SK-N-SH (cell line): ENCODE measurements around the gene SEZ6. TPM values are rescaled to one million over a fixed set of nuclear protein-coding genes. Genes with fewer than 3 reads are reported as not detected.

ENCODE experiments used
- CTCF ChIA-PET: fragments of 300-600, 350-600 bp; formaldehyde crosslinking; extraction: SDS; loops from one replicate; lab custom pipeline; 2021; lab: Yijun Ruan, JAX
- POLR2A ChIA-PET: fragments of 350-600 bp; sonication (Branson Sonifier 250); formaldehyde crosslinking; extraction: SDS; loops from one replicate; lab custom pipeline; 2020; ENCODE audit warnings: antibody characterized with exemption, inconsistent platforms; lab: Yijun Ruan, JAX
- DNase-seq: peaks from one replicate; pipeline ENCODE4 v3.0.0; 2012
- H2AFZ ChIP-seq: fragments of 200-600 bp; sonication (generic); 2 replicates; pipeline ENCODE4 v1.8.1; 2016; ENCODE audit warnings: antibody characterized with exemption, mild to moderate bottlenecking, low read depth
- H3F3A ChIP-seq: fragments of 200-600 bp; sonication (generic); replicated peaks from 2 replicates; pipeline ENCODE3; 2016; ENCODE audit warnings: antibody characterized with exemption, mild to moderate bottlenecking; ENCODE audit not compliant: insufficient read depth
- H3K27ac ChIP-seq, 2 experiments: fragments of 200-500 bp in 1 of 2; fragments of 200-600 bp in 1 of 2; sonication (Bioruptor generic) in 1 of 2; sonication (generic), shearing (Covaris generic) in 1 of 2; 2 replicates each; pipeline versions ENCODE4 v1.5.1 to v1.6.1; 2014 to 2016; ENCODE audit warnings: low read depth in 2 of 2, inconsistent platforms in 1 of 2, low read length in 1 of 2, mild to moderate bottlenecking in 1 of 2, mixed read lengths in 1 of 2
- H3K27me3 ChIP-seq: fragments of 200-600 bp; sonication (generic), shearing (Covaris generic); 2 replicates; pipeline ENCODE4 v1.6.1; 2016; ENCODE audit warnings: mixed run types; ENCODE audit not compliant: insufficient read depth
- H3K36me3 ChIP-seq, 2 experiments: fragments of 200-500 bp in 1 of 2; fragments of 200-600 bp in 1 of 2; sonication (Bioruptor generic) in 1 of 2; sonication (generic) in 1 of 2; replicated peaks in 1 of 2; 2 replicates each; pipeline versions ENCODE3 to v1.5.1; 2014 to 2016; ENCODE audit warnings: low read length in 1 of 2, mild to moderate bottlenecking in 1 of 2; ENCODE audit not compliant: insufficient read depth in 2 of 2, control insufficient read depth in 1 of 2
- H3K4me1 ChIP-seq, 2 experiments: fragments of 200-500 bp in 1 of 2; fragments of 200-600 bp in 1 of 2; sonication (Bioruptor generic) in 1 of 2; sonication (generic), shearing (Covaris generic) in 1 of 2; 2 replicates each; pipeline versions ENCODE4 v1.5.1 to v1.6.1; 2014 to 2016; ENCODE audit warnings: low read depth in 1 of 2, low read length in 1 of 2, mixed run types in 1 of 2; ENCODE audit not compliant: insufficient read depth in 2 of 2, control insufficient read depth in 1 of 2
- H3K4me2 ChIP-seq: fragments of 200-600 bp; sonication (generic), shearing (Covaris generic); 2 replicates; pipeline ENCODE4 v1.6.1; 2017; ENCODE audit warnings: mixed run types
- H3K4me3 ChIP-seq, 2 experiments: fragments of 200-500 bp in 1 of 2; fragments of 200-600 bp in 1 of 2; sonication (Bioruptor generic) in 1 of 2; sonication (generic), shearing (Covaris generic) in 1 of 2; 2 replicates each; pipeline versions ENCODE4 v1.5.1 to v1.8.1; 2014 to 2016; ENCODE audit warnings: low read depth in 2 of 2, inconsistent platforms in 1 of 2, low read length in 1 of 2, mild to moderate bottlenecking in 1 of 2, mixed read lengths in 1 of 2, moderate library complexity in 1 of 2
- H3K79me2 ChIP-seq: fragments of 200-600 bp; sonication (generic); 2 replicates; pipeline ENCODE4 v1.8.1; 2017; ENCODE audit warnings: mild to moderate bottlenecking; ENCODE audit not compliant: insufficient read depth
- H3K9ac ChIP-seq: fragments of 200-600 bp; sonication (generic); 2 replicates; pipeline ENCODE4 v1.6.1; 2017; ENCODE audit warnings: mixed run types
- H3K9me2 ChIP-seq: fragments of 200-600 bp; sonication (generic); 2 replicates; pipeline ENCODE4 v1.6.1; 2017; ENCODE audit warnings: mixed run types
- H3K9me3 ChIP-seq: fragments of 200-600 bp; sonication (generic); 2 replicates; pipeline ENCODE4 v1.6.1; 2017; ENCODE audit warnings: mixed run types, mild to moderate bottlenecking, moderate library complexity
- H4K20me1 ChIP-seq: fragments of 200-600 bp; sonication (generic); 2 replicates; pipeline ENCODE4 v1.6.1; 2017; ENCODE audit warnings: mild to moderate bottlenecking, mixed run types; ENCODE audit not compliant: insufficient read depth
- CHD2 ChIP-seq: fragments of 150-350 bp; IDR thresholded peaks from 2 replicates; pipeline ENCODE4 v1.6.1; 2018; ENCODE audit warnings: low read length; ENCODE audit not compliant: partially characterized antibody
- ELF1 ChIP-seq: IDR thresholded peaks from 2 replicates; pipeline ENCODE4 v1.4.0; 2012
- EP300 ChIP-seq, 2 experiments: IDR thresholded peaks; 2 replicates each; pipeline versions ENCODE4 v1.4.0 to v1.6.1; 2012; ENCODE audit warnings: borderline replicate concordance in 1 of 2, low read depth in 1 of 2, low read length in 1 of 2
- FOSL2 ChIP-seq: IDR thresholded peaks from 2 replicates; pipeline ENCODE4 v1.4.0; 2012; ENCODE audit warnings: low read depth, mild to moderate bottlenecking, moderate library complexity, borderline replicate concordance
- GATA2 ChIP-seq: sonication (generic); formaldehyde crosslinking; IDR thresholded peaks from 2 replicates; pipeline ENCODE4 v1.5.0; 2020; ENCODE audit warnings: mild to moderate bottlenecking, missing genetic modification reagents
- MAX ChIP-seq: IDR thresholded peaks from 2 replicates; pipeline ENCODE4 v1.4.0; 2012; ENCODE audit warnings: low read depth
- MEF2A ChIP-seq: IDR thresholded peaks from 2 replicates; pipeline ENCODE4 v1.4.0; 2012; ENCODE audit warnings: low read depth, borderline replicate concordance
- MXI1 ChIP-seq: IDR thresholded peaks from 2 replicates; pipeline ENCODE4 v1.6.1; 2012; ENCODE audit warnings: mild to moderate bottlenecking, low read depth, low read length, improper control_type of control experiment
- NFIC ChIP-seq: IDR thresholded peaks from 2 replicates; pipeline ENCODE4 v1.4.0; 2012; ENCODE audit warnings: borderline replicate concordance
- RAD21 ChIP-seq: IDR thresholded peaks from 2 replicates; pipeline ENCODE4 v1.6.1; 2012; ENCODE audit warnings: mild to moderate bottlenecking, low read length
- RXRA ChIP-seq: IDR thresholded peaks from 2 replicates; pipeline ENCODE4 v1.4.0; 2012; ENCODE audit warnings: low read depth, mild to moderate bottlenecking, borderline replicate concordance
- TAF1 ChIP-seq: IDR thresholded peaks from 2 replicates; pipeline ENCODE4 v1.6.1; 2012; ENCODE audit warnings: low read depth, mild to moderate bottlenecking, low read length, moderate library complexity, borderline replicate concordance
- TCF12 ChIP-seq: IDR thresholded peaks from 2 replicates; pipeline ENCODE4 v1.4.0; 2012
- YY1 ChIP-seq: IDR thresholded peaks from 2 replicates; pipeline ENCODE4 v1.4.0; 2012; ENCODE audit warnings: low read depth, mild to moderate bottlenecking
- WGBS: methylation state at CpG from one replicate; pipeline ENCODE4 v1.1.6; 2017; ENCODE audit warnings: low lambda C conversion rate; 5-methylcytosine and 5-hydroxymethylcytosine counted together
- polyA plus RNA-seq, 3 experiments: library from polyadenylated mRNA; depleted of rRNA; stranded (reverse); fragments of >200 nt; gene quantifications; 2 replicates each; pipeline ENCODE4 v1.2.3, GENCODE V29; 2012
- TF ChIP-seq, protein P1 (sequence below): IDR thresholded peaks from 2 replicates; pipeline ENCODE4 v1.6.1; 2012; ENCODE audit warnings: mild to moderate bottlenecking, low read depth, low read length, moderate library complexity
- TF ChIP-seq, protein P2 (sequence below): IDR thresholded peaks from 2 replicates; pipeline ENCODE4; 2012
- TF ChIP-seq, protein P3 (sequence below): fragments of 150-350 bp; IDR thresholded peaks from 2 replicates; pipeline ENCODE4 v1.6.1; 2016; ENCODE audit warnings: mild to moderate bottlenecking, low read depth, low read length

SEZ6 gene
- polyA plus RNA-seq, 1 of the 3 experiments (the other 2 are of a cell fraction): 0.12 TPM

- peaks cover 50% of the 10 kb centered on the region for H3F3A ChIP-seq
- H2AFZ ChIP-seq: no peak overlapping the region
- POLR2A ChIA-PET: interaction anchor here (0.5 to 1.7 kb wide), 3 partner anchors 10 to 264 kb away, joined by 3 to 7 read pairs (median 4); partner anchors contain the start of gene FLOT2
- TF ChIP-seq TAF1 (no peak), CHD2 (no peak), RAD21 (no peak), FOSL2 (no peak), TCF12 (no peak), GATA2 (no peak)
- TF ChIP-seq, all 33 proteins: peak for 0
- Histone ChIP-seq H3K79me2 (no peaks in the 10 kb centered on the region), H3K27me3 (no peaks in the 10 kb centered on the region), H3K4me2 (no peak overlapping the region), H3K4me3 (no peak overlapping the region), H3K9ac (no peak overlapping the region), H3K36me3 (peaks cover 51 to 68% of the 10 kb centered on the region in 2 experiments), H3K9me3 (no peaks in the 10 kb centered on the region), H4K20me1 (peaks cover 13% of the 10 kb centered on the region; the same call in 1 of the 2 replicates), H3K4me1 (peaks cover 0 to 3% of the 10 kb centered on the region in 2 experiments; a peak in 2 of 4 replicates), H3K27ac (peak overlapping the region in 1 of 2 experiments; percentile 51; a peak in 1 of 4 replicates), H3K9me2 (no peaks in the 10 kb centered on the region)
- CTCF ChIA-PET: interaction anchor here (0.6 to 8.8 kb wide), 9 partner anchors 9 to 295 kb away, joined by 3 to 63 read pairs (median 4); partner anchors contain the start of gene FLOT2
- WGBS: 65% methylated on average over 3 of the region's 3 CpGs
- DNase-seq: no peak
Measured at GRCh38 chr17:28907709-28908475, 97.9 kb downstream of the SEZ6 start.

GRCh38 chr17:28906706-28907438 is 99.0 kb downstream of the SEZ6 start:
- Histone ChIP-seq H3F3A (peaks cover 55% of the 10 kb centered on the region), H3K9me2 (no peaks in the 10 kb centered on the region), H2AFZ (no peak overlapping the region), H3K27ac (no peak overlapping the region), H4K20me1 (peaks cover 13% of the 10 kb centered on the region; the same call in 1 of the 2 replicates), H3K36me3 (peaks cover 41 to 57% of the 10 kb centered on the region in 2 experiments), H3K79me2 (no peaks in the 10 kb centered on the region), H3K4me1 (peaks cover 0 to 6% of the 10 kb centered on the region in 2 experiments; a peak in 2 of 4 replicates), H3K4me3 (no peak overlapping the region), H3K9me3 (no peaks in the 10 kb centered on the region), H3K27me3 (no peaks in the 10 kb centered on the region), H3K9ac (no peak overlapping the region), H3K4me2 (no peak overlapping the region)
- WGBS: 90% methylated on average over 7 of the region's 7 CpGs
- no peak for DNase-seq
- ChIA-PET POLR2A (interaction anchor here (1.2 to 1.7 kb wide), 2 partner anchors 9 to 263 kb away, joined by 4 to 7 read pairs; partner anchors contain the start of gene FLOT2), CTCF (interaction anchor here (0.6 to 8.8 kb wide), 6 partner anchors 10 to 242 kb away, joined by 3 to 63 read pairs (median 10); no protein-coding TSS in a partner anchor)
- no peak for TF ChIP-seq MEF2A
- no peak for TF ChIP-seq NFIC
- TF ChIP-seq, protein P1, sequence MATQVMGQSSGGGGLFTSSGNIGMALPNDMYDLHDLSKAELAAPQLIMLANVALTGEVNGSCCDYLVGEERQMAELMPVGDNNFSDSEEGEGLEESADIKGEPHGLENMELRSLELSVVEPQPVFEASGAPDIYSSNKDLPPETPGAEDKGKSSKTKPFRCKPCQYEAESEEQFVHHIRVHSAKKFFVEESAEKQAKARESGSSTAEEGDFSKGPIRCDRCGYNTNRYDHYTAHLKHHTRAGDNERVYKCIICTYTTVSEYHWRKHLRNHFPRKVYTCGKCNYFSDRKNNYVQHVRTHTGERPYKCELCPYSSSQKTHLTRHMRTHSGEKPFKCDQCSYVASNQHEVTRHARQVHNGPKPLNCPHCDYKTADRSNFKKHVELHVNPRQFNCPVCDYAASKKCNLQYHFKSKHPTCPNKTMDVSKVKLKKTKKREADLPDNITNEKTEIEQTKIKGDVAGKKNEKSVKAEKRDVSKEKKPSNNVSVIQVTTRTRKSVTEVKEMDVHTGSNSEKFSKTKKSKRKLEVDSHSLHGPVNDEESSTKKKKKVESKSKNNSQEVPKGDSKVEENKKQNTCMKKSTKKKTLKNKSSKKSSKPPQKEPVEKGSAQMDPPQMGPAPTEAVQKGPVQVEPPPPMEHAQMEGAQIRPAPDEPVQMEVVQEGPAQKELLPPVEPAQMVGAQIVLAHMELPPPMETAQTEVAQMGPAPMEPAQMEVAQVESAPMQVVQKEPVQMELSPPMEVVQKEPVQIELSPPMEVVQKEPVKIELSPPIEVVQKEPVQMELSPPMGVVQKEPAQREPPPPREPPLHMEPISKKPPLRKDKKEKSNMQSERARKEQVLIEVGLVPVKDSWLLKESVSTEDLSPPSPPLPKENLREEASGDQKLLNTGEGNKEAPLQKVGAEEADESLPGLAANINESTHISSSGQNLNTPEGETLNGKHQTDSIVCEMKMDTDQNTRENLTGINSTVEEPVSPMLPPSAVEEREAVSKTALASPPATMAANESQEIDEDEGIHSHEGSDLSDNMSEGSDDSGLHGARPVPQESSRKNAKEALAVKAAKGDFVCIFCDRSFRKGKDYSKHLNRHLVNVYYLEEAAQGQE: no peak
- TF ChIP-seq, protein P2, sequence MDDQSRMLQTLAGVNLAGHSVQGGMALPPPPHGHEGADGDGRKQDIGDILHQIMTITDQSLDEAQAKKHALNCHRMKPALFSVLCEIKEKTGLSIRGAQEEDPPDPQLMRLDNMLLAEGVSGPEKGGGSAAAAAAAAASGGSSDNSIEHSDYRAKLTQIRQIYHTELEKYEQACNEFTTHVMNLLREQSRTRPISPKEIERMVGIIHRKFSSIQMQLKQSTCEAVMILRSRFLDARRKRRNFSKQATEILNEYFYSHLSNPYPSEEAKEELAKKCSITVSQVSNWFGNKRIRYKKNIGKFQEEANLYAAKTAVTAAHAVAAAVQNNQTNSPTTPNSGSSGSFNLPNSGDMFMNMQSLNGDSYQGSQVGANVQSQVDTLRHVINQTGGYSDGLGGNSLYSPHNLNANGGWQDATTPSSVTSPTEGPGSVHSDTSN: no peak
- no peak for TF ChIP-seq ELF1
- TF ChIP-seq MXI1: no peak
- TF ChIP-seq RXRA: no peak
- no peak for TF ChIP-seq YY1
- no peak for TF ChIP-seq MAX
- no peak for TF ChIP-seq EP300 (IDR thresholded peaks at IDR 0.05; ENCODE audit: borderline replicate concordance in 1 of 2, low read depth in 1 of 2, low read length in 1 of 2)
- TF ChIP-seq, protein P3, sequence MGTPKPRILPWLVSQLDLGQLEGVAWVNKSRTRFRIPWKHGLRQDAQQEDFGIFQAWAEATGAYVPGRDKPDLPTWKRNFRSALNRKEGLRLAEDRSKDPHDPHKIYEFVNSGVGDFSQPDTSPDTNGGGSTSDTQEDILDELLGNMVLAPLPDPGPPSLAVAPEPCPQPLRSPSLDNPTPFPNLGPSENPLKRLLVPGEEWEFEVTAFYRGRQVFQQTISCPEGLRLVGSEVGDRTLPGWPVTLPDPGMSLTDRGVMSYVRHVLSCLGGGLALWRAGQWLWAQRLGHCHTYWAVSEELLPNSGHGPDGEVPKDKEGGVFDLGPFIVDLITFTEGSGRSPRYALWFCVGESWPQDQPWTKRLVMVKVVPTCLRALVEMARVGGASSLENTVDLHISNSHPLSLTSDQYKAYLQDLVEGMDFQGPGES: no peak
